Neural progenitor cell (in vitro differentiated cells): Measurements from ENCODE around the gene CSNK1G3.

ENCODE experiments used
- CTCF ChIP-seq: fragments of 200-600 bp; sonication (generic); IDR thresholded peaks from 2 replicates; pipeline ENCODE4 v1.5.1; 2017; ENCODE audit warnings: antibody characterized with exemption, mild to moderate bottlenecking
- EZH2 ChIP-seq: fragments of 200-600 bp; sonication (generic); IDR thresholded peaks from 2 replicates; pipeline ENCODE4 v1.6.1; 2017; ENCODE audit warnings: antibody characterized with exemption, mild to moderate bottlenecking, moderate library complexity
- EZH2phosphoT487 ChIP-seq: fragments of 200-600 bp; sonication (generic); IDR thresholded peaks from 2 replicates; pipeline ENCODE4 v1.6.1; 2017; ENCODE audit warnings: antibody characterized with exemption

DNA sequence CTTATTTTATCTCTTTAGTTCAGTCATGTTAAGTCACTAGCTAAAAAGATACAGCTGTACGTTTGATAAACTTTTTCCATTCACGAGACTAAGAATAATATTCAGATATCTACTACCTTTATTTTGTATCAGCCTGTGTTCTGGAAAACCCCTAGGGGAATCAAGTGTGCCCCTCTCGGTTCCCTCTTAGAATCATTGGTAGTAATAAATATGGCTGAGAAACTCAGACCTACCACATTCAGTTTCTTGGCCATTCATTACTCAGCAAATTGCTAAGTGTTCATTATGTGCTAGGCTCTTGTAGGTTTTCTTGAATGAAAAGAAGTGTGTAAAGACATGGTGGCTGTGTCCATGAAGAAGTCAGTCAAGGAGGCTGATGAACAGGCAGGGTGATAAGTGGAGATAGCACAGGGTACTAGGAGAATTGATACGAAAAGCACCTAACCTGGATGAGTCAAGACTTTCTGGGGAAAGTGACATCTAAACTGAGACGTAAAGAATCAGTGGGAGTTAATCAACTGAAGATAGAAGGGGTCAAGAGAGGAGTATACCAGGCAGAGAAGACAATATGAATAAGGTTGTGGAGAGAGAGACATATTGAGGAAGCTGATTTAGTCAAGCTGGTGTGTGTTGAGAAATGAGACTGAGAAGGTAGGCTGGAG, 86.2 kb downstream of the CSNK1G3 start:
- no peak for TF ChIP-seq CTCF
- TF ChIP-seq EZH2 = no peak
- no peak for TF ChIP-seq EZH2phosphoT487
